Caco-2 (cell line): ENCODE data around the gene CORO2A. TPM values are rescaled to one million over a fixed set of nuclear protein-coding genes. Genes with fewer than 3 reads are reported as not detected.

ENCODE experiments used
- BruUV-seq: library from RNA; stranded (reverse); fragments of 400-500 nt; replicated peaks from 2 replicates; lab custom pipeline; 2021; lab: Mats Ljungman, UMichigan
- CTCF ChIA-PET: fragments of 300-600 bp; sonication (Branson Sonifier 250); formaldehyde crosslinking; loops from one replicate; lab custom pipeline; 2022; ENCODE audit warnings: antibody characterized with exemption; lab: Charles Lee
- POLR2A ChIA-PET: fragments of 300-600 bp; sonication (Branson Sonifier 250); formaldehyde crosslinking; loops from one replicate; lab custom pipeline; 2022; ENCODE audit warnings: antibody characterized with exemption; lab: Charles Lee
- DNase-seq, 2 experiments: peaks; one replicate each; pipeline versions ENCODE4 v3.0.0 to v3.0.0-alpha.2; 2020 to 2022
- H3K27me3 ChIP-seq: replicated peaks from 2 replicates; pipeline ENCODE4 v1.6.0; 2011; ENCODE audit warnings: low read length; ENCODE audit not compliant: control insufficient read depth, insufficient read depth
- H3K36me3 ChIP-seq: 2 replicates; pipeline ENCODE4 v1.5.1; 2011; ENCODE audit warnings: low read length; ENCODE audit not compliant: control insufficient read depth, insufficient read depth
- H3K4me1 ChIP-seq: fragments of 250-450 bp; sonication (Bioruptor Pico); 2 replicates; pipeline ENCODE4 v1.5.1; 2020; ENCODE audit warnings: mild to moderate bottlenecking
- H3K4me3 ChIP-seq: 2 replicates; pipeline ENCODE4 v1.5.1; 2011; ENCODE audit warnings: low read depth, mild to moderate bottlenecking, control low read depth, low read length
- H3K9me3 ChIP-seq: fragments of 250-450 bp; sonication (Bioruptor Pico); 2 replicates; pipeline ENCODE4 v1.5.1; 2020; ENCODE audit warnings: mild to moderate bottlenecking, moderate library complexity
- H3K27ac Mint-ChIP-seq: one replicate; pipeline ENCODE4 v1.8.0; 2022; ENCODE audit warnings: mixed read lengths; ENCODE audit not compliant: unreplicated experiment
- H3K27me3 Mint-ChIP-seq: one replicate; pipeline ENCODE4 v1.8.0; 2022; ENCODE audit warnings: mixed read lengths; ENCODE audit not compliant: insufficient read depth, unreplicated experiment
- H3K36me3 Mint-ChIP-seq: one replicate; pipeline ENCODE4 v1.8.0; 2022; ENCODE audit warnings: mild to moderate bottlenecking, mixed read lengths; ENCODE audit not compliant: insufficient read depth, unreplicated experiment
- H3K4me1 Mint-ChIP-seq: one replicate; pipeline ENCODE4 v1.8.0; 2022; ENCODE audit warnings: low read depth, mixed read lengths; ENCODE audit not compliant: unreplicated experiment
- H3K4me3 Mint-ChIP-seq: one replicate; pipeline ENCODE4 v1.8.0; 2022; ENCODE audit warnings: mild to moderate bottlenecking, moderate library complexity, mixed read lengths; ENCODE audit not compliant: unreplicated experiment
- H3K9me3 Mint-ChIP-seq: one replicate; pipeline ENCODE4 v1.8.0; 2022; ENCODE audit warnings: mixed read lengths; ENCODE audit not compliant: unreplicated experiment
- CTCF ChIP-seq, 2 experiments: fragments of 200-600 bp in 1 of 2; IDR thresholded peaks; 1 replicate in 1 of 2; 2 replicates in 1 of 2; pipeline versions ENCODE4 v1.5.1 to v1.8.0; 2011 to 2022; ENCODE audit warnings: antibody characterized with exemption in 1 of 2, control low read depth in 1 of 2, inconsistent platforms in 1 of 2, low read depth in 1 of 2, low read length in 1 of 2, mild to moderate bottlenecking in 1 of 2, moderate library complexity in 1 of 2; ENCODE audit not compliant: insufficient read depth in 1 of 2, severe bottlenecking in 1 of 2, unreplicated experiment in 1 of 2
- intact Hi-C: fragments of 100-400 bp; cut with micrococcal nuclease; formaldehyde crosslinking; loops from one replicate; pipeline ENCODE4 v1.10.0; 2022; ENCODE audit not compliant: unreplicated experiment
- total RNA-seq: library from RNA; stranded (reverse); gene quantifications from 2 replicates; pipeline ENCODE4 v1.2.3, GENCODE V29; 2022

CORO2A gene
- total RNA-seq, 1 experiment from 2014 or later: 18.9 TPM

GRCh38 chr9:98234245-98234825, 41.9 kb upstream of the CORO2A start:
- no peaks in the 10 kb centered on the region for H3K27me3 ChIP-seq
- DNase-seq: no peak
- POLR2A ChIA-PET: no interaction called here
- Mint-ChIP-seq H3K9me3 (no peaks in the 10 kb centered on the region), H3K27me3 (no peaks in the 10 kb centered on the region), H3K4me1 (peaks cover 26% of the 10 kb centered on the region), H3K4me3 (no peak overlapping the region), H3K36me3 (peaks cover 14% of the 10 kb centered on the region), H3K27ac (no peak overlapping the region)
- peaks cover 1% of the 10 kb centered on the region; the same call in 1 of the 2 replicates for H3K36me3 ChIP-seq
- no peaks in the 10 kb centered on the region for H3K9me3 ChIP-seq
- H3K4me1 ChIP-seq: peaks cover 56% of the 10 kb centered on the region
- CTCF ChIA-PET: interaction anchor here (0.5 to 2.1 kb wide), 5 partner anchors 10 to 29 kb away, joined by 3 to 10 read pairs (median 8); partner anchors contain the start of gene TBC1D2
- no TSS peak for BruUV-seq
- peak; percentile 21 to 44 for TF ChIP-seq CTCF (IDR thresholded peaks at IDR 0.05; ENCODE audit: insufficient read depth in 1 of 2, low read depth in 1 of 2, low read length in 1 of 2, severe bottlenecking in 1 of 2, unreplicated experiment in 1 of 2)
- no peak overlapping the region for H3K4me3 ChIP-seq
- intact Hi-C loops: loop anchor here (2.0 kb wide), 1 partner anchor 30 kb away; no protein-coding TSS in a partner anchor

GRCh38 chr9:98232926-98233325, 40.5 kb upstream of the CORO2A start:
- no peak for TF ChIP-seq CTCF (IDR thresholded peaks at IDR 0.05; ENCODE audit: insufficient read depth in 1 of 2, low read depth in 1 of 2, low read length in 1 of 2, severe bottlenecking in 1 of 2, unreplicated experiment in 1 of 2)
- Histone ChIP-seq H3K4me3 (no peak overlapping the region), H3K4me1 (peaks cover 65% of the 10 kb centered on the region), H3K9me3 (no peaks in the 10 kb centered on the region), H3K27me3 (no peaks in the 10 kb centered on the region), H3K36me3 (peaks cover 1% of the 10 kb centered on the region; the same call in 1 of the 2 replicates)
- CTCF ChIA-PET: interaction anchor here (0.8 to 2.1 kb wide), 3 partner anchors 14 to 26 kb away, joined by 3 to 10 read pairs (median 4); no protein-coding TSS in a partner anchor
- Mint-ChIP-seq H3K9me3 (no peaks in the 10 kb centered on the region), H3K27me3 (no peaks in the 10 kb centered on the region), H3K4me3 (no peak overlapping the region), H3K27ac (no peak overlapping the region), H3K4me1 (peaks cover 34% of the 10 kb centered on the region), H3K36me3 (peaks cover 14% of the 10 kb centered on the region)
- intact Hi-C loops: no loop called here
- DNase-seq: no peak
- POLR2A ChIA-PET: no interaction called here
- BruUV-seq: no TSS peak

GRCh38 chr9:98231770-98232478, 39.5 kb upstream of the CORO2A start:
- ChIA-PET CTCF (interaction anchor here (0.8 kb wide), 2 partner anchors 13 to 22 kb away, joined by 3 to 4 read pairs; no protein-coding TSS in a partner anchor), POLR2A (no interaction called here)
- peaks cover 1% of the 10 kb centered on the region; the same call in 1 of the 2 replicates for H3K36me3 ChIP-seq
- intact Hi-C loops: no loop called here
- no TSS peak for BruUV-seq
- H3K27ac Mint-ChIP-seq: no peak overlapping the region
- no peak overlapping the region for H3K4me3 Mint-ChIP-seq
- peaks cover 14% of the 10 kb centered on the region for H3K36me3 Mint-ChIP-seq
- peaks cover 75% of the 10 kb centered on the region for H3K4me1 ChIP-seq
- TF ChIP-seq CTCF (IDR thresholded peaks at IDR 0.05; ENCODE audit: insufficient read depth in 1 of 2, low read depth in 1 of 2, low read length in 1 of 2, severe bottlenecking in 1 of 2, unreplicated experiment in 1 of 2): no peak
- no peaks in the 10 kb centered on the region for H3K9me3 Mint-ChIP-seq
- no peak for DNase-seq
- H3K4me3 ChIP-seq: no peak overlapping the region
- no peaks in the 10 kb centered on the region for H3K27me3 ChIP-seq
- no peaks in the 10 kb centered on the region for H3K9me3 ChIP-seq
- H3K27me3 Mint-ChIP-seq: no peaks in the 10 kb centered on the region
- H3K4me1 Mint-ChIP-seq: peaks cover 36% of the 10 kb centered on the region
